PC-3 (cell line): Measurements from ENCODE around the gene ASPSCR1. TPM values are rescaled to one million over a fixed set of nuclear protein-coding genes. Genes with fewer than 3 reads are reported as not detected.

ENCODE experiments used
- ATAC-seq: fragments of 200-7000 bp; cut with Tn5 transposase; 2 replicates; pipeline ENCODE4 v1.9.1; 2020; ENCODE audit warnings: mild to moderate bottlenecking, moderate library complexity
- BruUV-seq: library from RNA; stranded (reverse); fragments of 400-500 nt; replicated peaks from 2 replicates; lab custom pipeline; 2021; lab: Mats Ljungman, UMichigan
- CTCF ChIA-PET: fragments of 300-600 bp; sonication (Branson Sonifier 250); formaldehyde crosslinking; loops from one replicate; lab custom pipeline; 2022; ENCODE audit warnings: antibody characterized with exemption; lab: Charles Lee
- POLR2A ChIA-PET: fragments of 300-600 bp; sonication (Branson Sonifier 250); formaldehyde crosslinking; loops from one replicate; lab custom pipeline; 2022; ENCODE audit warnings: antibody characterized with exemption; ENCODE audit not compliant: unreplicated experiment; lab: Charles Lee
- DNase-seq: peaks from one replicate; pipeline ENCODE4 v3.0.0-alpha.2; 2015
- H2AFZ ChIP-seq: fragments of 300-600 bp; sonication (generic); 2 replicates; pipeline ENCODE4 v1.6.0; 2016; ENCODE audit warnings: antibody characterized with exemption, low read length
- H3F3A ChIP-seq: fragments of 300-600 bp; sonication (generic); one replicate; pipeline ENCODE4 v1.6.0; 2017; ENCODE audit warnings: antibody characterized with exemption, low read length, control low read depth, mild to moderate bottlenecking; ENCODE audit not compliant: unreplicated experiment
- H3K27ac ChIP-seq: fragments of 300-600 bp; sonication (generic); 2 replicates; pipeline ENCODE4 v1.5.1; 2016; ENCODE audit warnings: mild to moderate bottlenecking, low read length
- H3K27me3 ChIP-seq: fragments of 300-600 bp; sonication (generic); 2 replicates; pipeline ENCODE4 v1.6.1; 2016; ENCODE audit warnings: low read length, mixed read lengths
- H3K36me3 ChIP-seq: fragments of 300-600 bp; sonication (generic); 2 replicates; pipeline ENCODE4 v1.6.1; 2016; ENCODE audit warnings: low read depth, mixed run types, low read length, mixed read lengths
- H3K4me1 ChIP-seq: fragments of 300-600 bp; sonication (generic); 2 replicates; pipeline ENCODE4 v1.5.1; 2016; ENCODE audit warnings: low read length; ENCODE audit not compliant: insufficient read depth
- H3K4me2 ChIP-seq: fragments of 300-600 bp; sonication (generic); 2 replicates; pipeline ENCODE4 v1.6.0; 2016; ENCODE audit warnings: low read length
- H3K4me3 ChIP-seq: fragments of 300-600 bp; sonication (generic); 2 replicates; pipeline ENCODE4 v1.5.1; 2016; ENCODE audit warnings: mild to moderate bottlenecking, low read length, mixed read lengths
- H3K79me2 ChIP-seq: fragments of 300-600 bp; sonication (generic); 2 replicates; pipeline ENCODE4 v1.6.1; 2017; ENCODE audit warnings: low read length, mixed read lengths
- H3K9ac ChIP-seq: fragments of 300-600 bp; sonication (generic); 2 replicates; pipeline ENCODE4 v1.6.0; 2016; ENCODE audit warnings: mild to moderate bottlenecking, low read length
- H3K9me2 ChIP-seq: fragments of 300-600 bp; sonication (generic); replicated peaks from 2 replicates; pipeline ENCODE4 v1.6.1; 2016; ENCODE audit warnings: mixed run types, low read length, mixed read lengths
- H3K9me3 ChIP-seq: fragments of 300-600 bp; sonication (generic); 2 replicates; pipeline ENCODE4 v1.6.1; 2016; ENCODE audit warnings: low read length, mixed read lengths
- H4K20me1 ChIP-seq: fragments of 300-600 bp; sonication (generic); 2 replicates; pipeline ENCODE4 v1.6.1; 2016; ENCODE audit warnings: low read length, mixed read lengths
- CTCF ChIP-seq: fragments of 300-600 bp; sonication (generic); conservative IDR thresholded peaks from 2 replicates; pipeline ENCODE4 v1.5.1; 2017; ENCODE audit warnings: antibody characterized with exemption, low read depth, mild to moderate bottlenecking, low read length
- EZH2 ChIP-seq: fragments of 300-600 bp; sonication (generic); IDR thresholded peaks from one replicate; pipeline ENCODE4 v1.6.1; 2017; ENCODE audit warnings: antibody characterized with exemption, mild to moderate bottlenecking, low read length; ENCODE audit not compliant: unreplicated experiment
- EZH2phosphoT487 ChIP-seq: fragments of 300-600 bp; sonication (generic); IDR thresholded peaks from 2 replicates; pipeline ENCODE4 v1.6.1; 2018; ENCODE audit warnings: mild to moderate bottlenecking, antibody characterized with exemption, low read length, borderline replicate concordance
- intact Hi-C: fragments of 100-400 bp; cut with micrococcal nuclease; formaldehyde crosslinking; loops from 2 replicates; pipeline ENCODE4 v1.9.0; 2023
- total RNA-seq: library from RNA; depleted of rRNA; stranded (reverse); fragments of >200 nt; gene quantifications from 2 replicates; pipeline ENCODE4 v1.2.3, GENCODE V29; 2014

The ASPSCR1 gene
- total RNA-seq, 1 experiment from 2014 or later = 31.5 TPM

GRCh38 chr17:82023447-82024241 lies 46.2 kb downstream of the ASPSCR1 start:
- no peaks in the 10 kb centered on the region for H3F3A ChIP-seq
- TSS peak; percentile 15 for BruUV-seq
- peak overlapping the region; percentile 75 for H2AFZ ChIP-seq
- peaks cover 43% of the 10 kb centered on the region for H3K79me2 ChIP-seq
- no peaks in the 10 kb centered on the region for H3K27me3 ChIP-seq
- peak overlapping the region; percentile 80 for H3K4me3 ChIP-seq
- ChIA-PET CTCF (interaction anchor here (1.5 to 4.8 kb wide), 2 partner anchors 14 to 64 kb away, joined by 10 to 40 read pairs; partner anchors contain the start of gene DCXR), POLR2A (no interaction called here)
- H3K27ac ChIP-seq = no peak overlapping the region
- H3K4me1 ChIP-seq = peaks cover 21% of the 10 kb centered on the region; the same call in 1 of the 2 replicates
- H3K9ac ChIP-seq = peak overlapping the region; percentile 72
- peak overlapping the region; percentile 81 for H3K4me2 ChIP-seq
- TF ChIP-seq EZH2phosphoT487 (no peak), CTCF (no peak), EZH2 (no peak)
- DNase-seq = no peak
- no peaks in the 10 kb centered on the region for H3K9me3 ChIP-seq
- peaks cover 7% of the 10 kb centered on the region; the same call in 1 of the 2 replicates for H4K20me1 ChIP-seq
- no peaks in the 10 kb centered on the region for H3K9me2 ChIP-seq
- intact Hi-C loops = no loop called here
- no peaks in the 10 kb centered on the region; the same call in 1 of the 2 replicates for H3K36me3 ChIP-seq
- ATAC-seq = peak; percentile 9

- H2AFZ ChIP-seq = no peak overlapping the region
- BruUV-seq = no TSS peak
- no peak overlapping the region for H3K4me3 ChIP-seq
- H3K9me3 ChIP-seq = no peaks in the 10 kb centered on the region
- H3K27me3 ChIP-seq = no peaks in the 10 kb centered on the region
- peak overlapping the region; percentile 81; the same call in 1 of the 2 replicates for H3K4me2 ChIP-seq
- POLR2A ChIA-PET = interaction anchor here (0.5 kb wide), 1 partner anchor 133 kb away, joined by 3 read pairs; no protein-coding TSS in a partner anchor
- ATAC-seq = no peak
- H3K9ac ChIP-seq = no peak overlapping the region
- H3K36me3 ChIP-seq = no peaks in the 10 kb centered on the region
- H3K27ac ChIP-seq = no peak overlapping the region
- H3K4me1 ChIP-seq = peaks cover 21% of the 10 kb centered on the region; the same call in 1 of the 2 replicates
- peaks cover 43% of the 10 kb centered on the region for H3K79me2 ChIP-seq
- CTCF ChIA-PET = no interaction called here
- H3K9me2 ChIP-seq = no peaks in the 10 kb centered on the region
- TF ChIP-seq EZH2 = no peak
- TF ChIP-seq EZH2phosphoT487 = no peak
- no peak for TF ChIP-seq CTCF
- DNase-seq = no peak
- intact Hi-C loops = no loop called here
- peaks cover 7% of the 10 kb centered on the region; the same call in 1 of the 2 replicates for H4K20me1 ChIP-seq
- no peaks in the 10 kb centered on the region for H3F3A ChIP-seq
Measured at GRCh38 chr17:82024859-82025258, 47.4 kb downstream of the ASPSCR1 start.
